ENCODE results near the gene MYRIP. TPM values are rescaled to one million over a fixed set of nuclear protein-coding genes. Genes with fewer than 3 reads are reported as not detected.

The MYRIP gene
- total RNA-seq, 4 donors from 2014 or later: 0.66 to 3.1 (median 2.6) TPM

DNA sequence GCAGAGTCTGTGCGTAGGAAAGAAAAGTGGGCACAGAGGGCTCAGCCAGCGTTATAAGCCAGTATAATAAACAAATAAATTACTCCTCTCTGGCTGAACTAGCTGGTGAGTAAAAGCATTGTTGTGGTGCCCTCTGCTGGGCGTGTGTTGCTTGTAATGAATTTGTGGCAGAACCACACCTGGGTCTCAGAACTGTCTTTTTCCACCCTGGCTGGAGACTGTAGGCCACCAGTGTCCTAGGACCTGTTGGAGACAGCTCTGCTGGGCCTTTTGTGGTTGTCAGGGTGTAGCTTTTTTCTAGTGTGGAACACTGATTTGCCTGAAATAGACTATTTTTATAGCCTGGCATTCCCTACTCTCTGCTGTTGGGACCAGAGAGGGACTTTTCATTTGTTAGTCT, 369.6 kb downstream of the MYRIP start:
- no peak overlapping the region for H3K27ac ChIP-seq
- intact Hi-C loops (cut with DNase I): no loop called here
- TF ChIP-seq POLR2A (IDR thresholded peaks at IDR 0.05): no peak
- TF ChIP-seq, protein P1, sequence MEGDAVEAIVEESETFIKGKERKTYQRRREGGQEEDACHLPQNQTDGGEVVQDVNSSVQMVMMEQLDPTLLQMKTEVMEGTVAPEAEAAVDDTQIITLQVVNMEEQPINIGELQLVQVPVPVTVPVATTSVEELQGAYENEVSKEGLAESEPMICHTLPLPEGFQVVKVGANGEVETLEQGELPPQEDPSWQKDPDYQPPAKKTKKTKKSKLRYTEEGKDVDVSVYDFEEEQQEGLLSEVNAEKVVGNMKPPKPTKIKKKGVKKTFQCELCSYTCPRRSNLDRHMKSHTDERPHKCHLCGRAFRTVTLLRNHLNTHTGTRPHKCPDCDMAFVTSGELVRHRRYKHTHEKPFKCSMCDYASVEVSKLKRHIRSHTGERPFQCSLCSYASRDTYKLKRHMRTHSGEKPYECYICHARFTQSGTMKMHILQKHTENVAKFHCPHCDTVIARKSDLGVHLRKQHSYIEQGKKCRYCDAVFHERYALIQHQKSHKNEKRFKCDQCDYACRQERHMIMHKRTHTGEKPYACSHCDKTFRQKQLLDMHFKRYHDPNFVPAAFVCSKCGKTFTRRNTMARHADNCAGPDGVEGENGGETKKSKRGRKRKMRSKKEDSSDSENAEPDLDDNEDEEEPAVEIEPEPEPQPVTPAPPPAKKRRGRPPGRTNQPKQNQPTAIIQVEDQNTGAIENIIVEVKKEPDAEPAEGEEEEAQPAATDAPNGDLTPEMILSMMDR (IDR thresholded peaks at IDR 0.05): peak; percentile 44 to 70 (median 65)
- DNase-seq: no peak
- WGBS, 2 donors: 5 to 11% methylated on average over 3 of the region's 3 CpGs
- H3K4me3 ChIP-seq: no peak overlapping the region
- H3K36me3 ChIP-seq: no peaks in the 10 kb centered on the region
- no peaks in the 10 kb centered on the region for H3K4me1 ChIP-seq
- H3K9me3 ChIP-seq: no peaks in the 10 kb centered on the region
- no peaks in the 10 kb centered on the region for H3K27me3 ChIP-seq

- H3K27ac ChIP-seq: no peak overlapping the region
- H3K36me3 ChIP-seq: no peaks in the 10 kb centered on the region
- no peaks in the 10 kb centered on the region for H3K27me3 ChIP-seq
- no peak overlapping the region for H3K4me3 ChIP-seq
- H3K9me3 ChIP-seq: no peaks in the 10 kb centered on the region
- no peak for DNase-seq
- 81 to 93% methylated on average over 3 of the region's 3 CpGs for WGBS, 2 donors
- TF ChIP-seq, protein P1 (IDR thresholded peaks at IDR 0.05): no peak
- TF ChIP-seq POLR2A (IDR thresholded peaks at IDR 0.05): no peak
- intact Hi-C loops (cut with DNase I): no loop called here
- peaks cover 0 to 2% (median 0%) of the 10 kb centered on the region in 3 donors for H3K4me1 ChIP-seq
Measured at GRCh38 chr3:40181182-40181581, 371.8 kb downstream of the MYRIP start.

DNA sequence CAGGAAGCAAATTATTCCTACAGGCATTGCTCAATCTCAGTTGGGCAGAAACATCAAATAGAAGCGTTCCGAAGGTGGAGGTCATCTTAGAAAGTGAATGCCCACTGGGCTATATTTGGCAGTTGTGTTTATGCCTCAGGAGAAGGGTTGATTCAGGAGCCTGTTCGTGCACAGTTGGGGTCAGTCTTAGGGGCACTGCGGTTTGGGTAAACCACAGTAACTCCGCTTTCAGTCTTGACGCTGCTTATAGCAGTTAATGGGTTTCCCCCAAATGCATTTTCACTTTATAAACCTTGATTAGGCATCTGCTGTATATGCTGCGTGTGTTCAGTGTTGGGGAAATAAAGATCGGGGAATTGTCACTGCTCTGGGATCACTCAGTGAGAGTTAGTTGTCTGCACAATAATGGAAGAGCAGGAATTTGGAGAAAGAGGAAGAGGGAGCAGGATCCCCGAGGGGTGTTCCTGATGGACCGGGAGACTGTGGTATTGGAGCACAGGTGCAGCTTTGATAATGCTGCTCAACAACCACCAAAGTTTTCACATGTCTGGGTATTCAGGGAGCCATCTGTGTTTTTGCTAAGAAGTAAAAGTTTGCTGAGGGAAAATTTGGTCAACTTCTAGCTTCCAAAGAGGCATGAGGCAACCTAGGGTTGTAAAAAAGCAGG, 375.8 kb downstream of the MYRIP start:
- H3K36me3 ChIP-seq: no peaks in the 10 kb centered on the region
- no peak for TF ChIP-seq POLR2A (IDR thresholded peaks at IDR 0.05)
- TF ChIP-seq, protein P1 (IDR thresholded peaks at IDR 0.05): no peak
- intact Hi-C loops (cut with DNase I): no loop called here
- H3K27ac ChIP-seq: no peak overlapping the region
- DNase-seq: no peak
- H3K9me3 ChIP-seq: no peaks in the 10 kb centered on the region
- H3K4me1 ChIP-seq: peaks cover 0 to 26% (median 0%) of the 10 kb centered on the region in 3 donors
- 82 to 85% methylated on average over 9 to 10 of the region's 10 CpGs for WGBS, 2 donors
- no peaks in the 10 kb centered on the region for H3K27me3 ChIP-seq
- H3K4me3 ChIP-seq: no peak overlapping the region

- Histone ChIP-seq H3K27me3 (no peaks in the 10 kb centered on the region), H3K4me1 (peaks cover 0 to 26% (median 0%) of the 10 kb centered on the region in 3 donors), H3K4me3 (no peak overlapping the region), H3K9me3 (no peaks in the 10 kb centered on the region), H3K36me3 (no peaks in the 10 kb centered on the region), H3K27ac (no peak overlapping the region)
- DNase-seq: no peak
- intact Hi-C loops (cut with DNase I): no loop called here
- 0 to 30% methylated on average over 1 of the region's 2 CpGs for WGBS, 2 donors
- TF ChIP-seq, protein P1 (IDR thresholded peaks at IDR 0.05): no peak
- no peak for TF ChIP-seq POLR2A (IDR thresholded peaks at IDR 0.05)
Measured at GRCh38 chr3:40186508-40186907, 377.1 kb downstream of the MYRIP start.

GRCh38 chr3:40187945-40188344, 378.5 kb downstream of the MYRIP start:
- Histone ChIP-seq H3K36me3 (no peaks in the 10 kb centered on the region), H3K4me1 (peaks cover 0 to 26% (median 0%) of the 10 kb centered on the region in 3 donors), H3K27ac (no peak overlapping the region), H3K4me3 (no peak overlapping the region), H3K9me3 (no peaks in the 10 kb centered on the region), H3K27me3 (no peaks in the 10 kb centered on the region)
- 0% methylated on average over 2 of the region's 3 CpGs; no CpG with 5 or more reads in 1 of the 2 donors for WGBS, 2 donors
- no peak for TF ChIP-seq POLR2A (IDR thresholded peaks at IDR 0.05)
- intact Hi-C loops (cut with DNase I): no loop called here
- no peak for DNase-seq
